Psoas muscle (tissue), 8 donors: ENCODE measurements around the gene CNOT2. TPM values are rescaled to one million over a fixed set of nuclear protein-coding genes. Genes with fewer than 3 reads are reported as not detected.

Experiments used
- ATAC-seq, 4 donors: fragments of 200-7000 bp; cut with Tn5 transposase; one replicate each; pipeline ENCODE4 v1.9.1; 2020; ENCODE audit warnings: moderate library complexity in 3 of 4, mild to moderate bottlenecking in 2 of 4
- DNase-seq, 2 donors: peaks; one replicate each; pipeline ENCODE4 v3.0.0-alpha.2; 2020
- H3K27ac ChIP-seq: fragments of 200-600 bp; one replicate; pipeline ENCODE4 v1.8.0; 2022
- H3K27me3 ChIP-seq, 3 donors: fragments of 200-600 bp in 1 of 3; one replicate each; pipeline versions ENCODE4 v1.6.1 to v1.8.0; 2013 to 2022; ENCODE audit warnings: low read length in 2 of 3, mild to moderate bottlenecking in 2 of 3, moderate library complexity in 1 of 3; ENCODE audit not compliant: insufficient read depth in 3 of 3
- H3K36me3 ChIP-seq, 2 donors: fragments of 200-600 bp in 1 of 2; one replicate each; pipeline versions ENCODE4 v1.6.1 to v1.8.0; 2013 to 2022; ENCODE audit warnings: low read depth in 1 of 2, mild to moderate bottlenecking in 1 of 2, moderate library complexity in 1 of 2; ENCODE audit not compliant: insufficient read depth in 1 of 2
- H3K4me1 ChIP-seq: fragments of 200-600 bp; one replicate; pipeline ENCODE4 v1.8.0; 2022
- H3K4me3 ChIP-seq: fragments of 200-600 bp; one replicate; pipeline ENCODE4 v1.8.0; 2022; ENCODE audit warnings: mild to moderate bottlenecking
- H3K9me3 ChIP-seq: fragments of 200-600 bp; one replicate; pipeline ENCODE4 v1.8.0; 2022
- CTCF ChIP-seq: fragments of 200-600 bp; IDR thresholded peaks from one replicate; pipeline ENCODE4 v1.8.0; 2022; ENCODE audit warnings: antibody characterized with exemption
- WGBS, 3 donors: extraction: QIAGEN DNeasy Blood & Tissue Kit; methylation state at CpG; one replicate each; pipeline versions ENCODE4 v1.1.6 to v1.1.7; 2013; 5-methylcytosine and 5-hydroxymethylcytosine counted together
- intact Hi-C, 2 donors: fragments of 100-400 bp; cut with DNase I; formaldehyde crosslinking; loops; one replicate each; pipeline versions ENCODE4 v1.11.0 to v1.14.2; 2022
- polyA plus RNA-seq, 3 donors: library from polyadenylated mRNA; stranded (reverse); fragments of 200-250 nt; gene quantifications; one replicate each; pipeline ENCODE4 v1.2.3, GENCODE V29; 2013
- total RNA-seq, 4 donors: library from RNA; stranded (reverse); fragmentation: NEBNext Ultra II Directional in 2 of 4; extraction: Animal tissue kit (Norgen Biotek cat#: 25700) in 2 of 4; gene quantifications; one replicate each; pipeline versions ENCODE4 v1.2.1 to v1.2.4, GENCODE V29; 2021 to 2023
- donor health status: healthy with polysubstance abuse.
- donor health status: DM: no; HTN: no; CAD: no; lungs with moderate emphysema.
- donor health status: Bipolar disorder and iron deficiency.
- donor health status: healthy.
- donor health status: DM: yes; HTN: yes; CAD: no.
- donor health status: DM: no; HTN: no; CAD: no.
- donor health status: DM: no; HTN: no; CAD: no.
- donor health status: DM: yes; HTN: yes; CAD: no.

Gene CNOT2
- total and polyA plus RNA-seq, 7 donors = 28.5 to 46.3 (median 34.7) TPM

- no peaks in the 10 kb centered on the region for H3K27me3 ChIP-seq
- ATAC-seq (no peak), DNase-seq (no peak)
- 94 to 98% (median 95%) methylated on average over 4 of the region's 4 CpGs for WGBS, 3 donors
- no peak overlapping the region for H3K4me3 ChIP-seq
- no peak overlapping the region for H3K27ac ChIP-seq
- H3K36me3 ChIP-seq = peaks cover 0 to 8% of the 10 kb centered on the region in 2 donors
- intact Hi-C loops = no loop called here
- H3K4me1 ChIP-seq = peaks cover 3% of the 10 kb centered on the region
- TF ChIP-seq CTCF = no peak
- no peaks in the 10 kb centered on the region for H3K9me3 ChIP-seq
These were observed 64.6 kb downstream of the CNOT2 start for GRCh38 chr12:70307868-70308267.

DNA sequence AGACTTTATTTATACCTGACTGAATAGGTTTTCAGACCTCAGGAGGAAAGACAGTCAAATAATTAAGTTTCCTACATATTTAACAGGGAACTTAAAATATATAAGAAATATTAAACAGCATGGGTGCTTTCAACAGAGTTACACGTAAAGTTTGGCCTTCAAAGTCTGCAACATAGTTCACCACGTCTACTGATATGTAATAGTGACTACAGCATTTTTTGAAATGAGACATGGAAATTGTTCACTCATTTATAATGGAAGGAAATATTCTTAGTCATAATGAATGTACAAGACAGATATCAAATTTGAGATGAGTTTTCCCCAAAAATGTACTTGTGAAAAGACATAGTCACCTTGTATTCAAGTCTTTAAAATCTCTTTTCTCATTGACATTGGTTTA is 66.1 kb downstream of the CNOT2 start:
- no peak for ATAC-seq
- Histone ChIP-seq H3K36me3 (peaks cover 0 to 8% of the 10 kb centered on the region in 2 donors), H3K4me1 (peaks cover 3% of the 10 kb centered on the region), H3K27me3 (no peaks in the 10 kb centered on the region), H3K27ac (no peak overlapping the region), H3K4me3 (no peak overlapping the region), H3K9me3 (no peaks in the 10 kb centered on the region)
- no peak for TF ChIP-seq CTCF
- intact Hi-C loops = no loop called here
- no peak for DNase-seq
- WGBS, 3 donors = 92 to 96% (median 95%) methylated on average over 2 of the region's 2 CpGs

DNA sequence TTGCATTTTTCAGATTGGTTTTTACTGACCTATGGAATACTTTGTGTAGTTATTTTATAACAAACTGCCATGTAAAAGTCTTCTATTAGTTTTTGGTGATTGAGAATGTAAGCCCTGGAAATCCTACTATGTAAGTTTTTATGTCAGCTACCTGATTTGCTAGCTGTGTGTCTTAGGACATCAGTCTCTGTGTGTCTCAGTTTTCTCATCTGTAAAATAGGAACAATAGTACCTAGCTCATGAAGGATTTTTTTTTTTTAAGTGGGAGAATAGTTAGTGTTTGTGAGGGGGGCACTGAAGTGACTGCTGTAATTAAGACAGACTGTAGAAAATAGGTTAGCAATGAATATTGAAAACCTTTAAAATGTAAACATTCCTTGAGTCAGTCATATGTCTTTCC is 70.9 kb downstream of the CNOT2 start:
- no peak overlapping the region for H3K4me3 ChIP-seq
- H3K36me3 ChIP-seq = peaks cover 0 to 8% of the 10 kb centered on the region in 2 donors
- no peaks in the 10 kb centered on the region for H3K9me3 ChIP-seq
- H3K27ac ChIP-seq = no peak overlapping the region
- no peaks in the 10 kb centered on the region for H3K27me3 ChIP-seq
- intact Hi-C loops = no loop called here
- H3K4me1 ChIP-seq = peaks cover 3% of the 10 kb centered on the region
- DNase-seq = no peak
- no peak for ATAC-seq
- no peak for TF ChIP-seq CTCF

GRCh38 chr12:70317781-70318180 is 74.5 kb downstream of the CNOT2 start:
- Histone ChIP-seq H3K27me3 (no peaks in the 10 kb centered on the region), H3K36me3 (peaks cover 0 to 4% of the 10 kb centered on the region in 2 donors), H3K4me3 (no peak overlapping the region), H3K9me3 (no peaks in the 10 kb centered on the region), H3K4me1 (no peaks in the 10 kb centered on the region), H3K27ac (no peak overlapping the region)
- WGBS, 3 donors = 47 to 76% (median 61%) methylated on average over 3 of the region's 3 CpGs
- DNase-seq (no peak), ATAC-seq (no peak)
- intact Hi-C loops = no loop called here
- TF ChIP-seq CTCF = no peak

DNA sequence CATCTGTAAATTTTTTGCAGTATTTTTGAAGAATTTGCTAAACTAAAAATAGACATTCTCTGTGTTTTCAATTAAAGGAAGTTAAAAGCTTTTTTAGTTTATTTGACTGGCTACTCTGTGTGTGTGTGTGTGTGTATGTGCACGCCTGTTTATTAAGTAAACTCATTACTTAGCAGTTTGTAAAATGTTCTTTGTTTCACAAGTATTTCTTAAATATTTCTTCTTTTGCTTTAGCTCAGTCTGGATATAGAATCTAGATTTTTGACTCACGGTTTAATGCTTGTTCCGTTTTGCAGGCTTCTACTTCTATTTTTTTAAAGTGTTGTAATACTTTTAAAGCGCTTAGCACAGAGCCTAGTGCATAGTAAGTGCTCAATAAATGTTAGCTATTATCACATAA is 76.4 kb downstream of the CNOT2 start:
- H3K4me3 ChIP-seq = no peak overlapping the region
- H3K4me1 ChIP-seq = no peaks in the 10 kb centered on the region
- WGBS, 3 donors = 81 to 95% (median 81%) methylated on average over 4 of the region's 4 CpGs
- H3K36me3 ChIP-seq = peaks cover 0 to 4% of the 10 kb centered on the region in 2 donors
- no peaks in the 10 kb centered on the region for H3K27me3 ChIP-seq
- intact Hi-C loops = no loop called here
- no peak overlapping the region for H3K27ac ChIP-seq
- no peaks in the 10 kb centered on the region for H3K9me3 ChIP-seq
- TF ChIP-seq CTCF = no peak
- DNase-seq = no peak
- ATAC-seq = no peak
